ENCODE data around the gene CGRRF1. TPM values are rescaled to one million over a fixed set of nuclear protein-coding genes. Genes with fewer than 3 reads are reported as not detected.

The CGRRF1 gene
- total RNA-seq, 1 donor from 2014 or later, result 18.9 TPM

GRCh38 chr14:54489731-54490444 lies 19.8 kb upstream of the CGRRF1 start:
- no peak for DNase-seq

DNA sequence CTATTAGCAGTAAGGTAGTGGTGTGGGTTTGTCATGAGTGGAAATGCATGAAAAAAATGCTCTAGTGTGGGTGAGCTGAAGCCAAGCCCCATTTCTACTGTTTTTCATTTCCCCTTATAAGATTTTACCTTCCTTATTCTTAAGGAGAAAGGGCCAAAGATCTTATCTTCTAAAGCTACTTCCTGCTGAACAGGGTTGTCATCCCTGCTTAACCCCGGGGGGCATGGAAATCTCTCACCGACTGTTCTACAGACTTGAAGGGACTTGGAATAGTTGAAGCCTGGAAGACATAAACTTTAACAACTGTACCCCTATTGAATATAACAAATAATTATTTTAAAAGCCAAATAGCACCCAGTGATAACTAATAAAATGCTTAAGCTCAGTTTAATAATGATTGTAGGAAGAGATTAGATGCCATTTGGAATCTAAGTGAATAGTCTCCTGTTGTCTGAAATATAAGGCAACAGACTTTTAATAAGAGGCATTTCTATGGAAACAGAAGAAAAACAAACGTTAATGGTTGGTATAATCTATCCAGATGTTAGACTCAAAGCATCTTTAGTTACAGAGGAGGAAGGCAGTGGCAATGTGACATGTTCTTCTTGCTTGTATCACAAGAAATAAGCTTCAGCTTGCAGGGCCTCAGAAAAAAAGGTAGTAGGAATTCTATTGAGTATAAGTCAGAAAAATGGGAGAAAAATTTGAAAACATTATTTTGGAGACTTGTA lies 19.1 kb upstream of the CGRRF1 start:
- DNase-seq, result no peak

- DNase-seq, result no peak
These were observed 16.4 kb upstream of the CGRRF1 start for GRCh38 chr14:54493293-54493692.

DNA sequence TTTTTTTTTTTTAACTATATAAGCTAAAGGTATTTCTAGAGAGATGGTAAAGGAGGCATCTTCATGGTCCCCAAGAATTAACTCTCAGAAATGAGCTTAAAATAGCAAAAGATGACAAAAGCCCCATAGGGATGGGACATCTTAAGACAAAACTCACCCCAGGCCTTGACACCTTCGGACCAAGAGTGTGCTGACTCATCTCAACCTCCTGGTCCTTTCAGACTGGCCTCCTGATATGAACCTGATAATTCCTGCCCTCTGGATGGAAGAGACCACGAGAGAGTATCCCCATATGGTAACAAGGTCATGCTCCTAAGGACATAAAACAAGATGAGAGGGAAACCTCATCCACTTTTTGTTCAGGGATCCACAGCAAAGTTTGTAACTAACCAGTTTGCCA lies 12.5 kb upstream of the CGRRF1 start:
- DNase-seq, result no peak

DNA sequence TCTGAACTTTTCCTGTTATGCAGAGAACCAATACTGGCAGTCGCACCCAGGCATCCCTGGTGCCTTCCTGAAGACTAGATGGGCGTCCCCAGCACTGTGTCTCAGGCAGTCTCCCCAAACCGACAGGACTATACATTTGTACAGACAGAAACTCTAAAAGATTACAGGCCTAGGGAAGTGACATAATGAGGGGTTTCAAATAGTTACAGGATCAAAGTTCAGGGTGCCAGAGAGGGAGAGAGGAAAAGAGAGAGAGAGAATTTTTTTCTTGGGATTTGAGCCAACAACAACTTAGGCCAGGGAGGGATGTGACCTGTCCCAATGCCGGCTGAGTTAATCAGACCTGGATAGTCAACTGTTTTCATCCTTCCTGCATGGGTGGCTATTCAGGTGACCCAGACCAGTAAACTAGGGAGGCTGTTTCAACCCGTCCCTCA lies 11.6 kb upstream of the CGRRF1 start:
- no peak for DNase-seq

DNA sequence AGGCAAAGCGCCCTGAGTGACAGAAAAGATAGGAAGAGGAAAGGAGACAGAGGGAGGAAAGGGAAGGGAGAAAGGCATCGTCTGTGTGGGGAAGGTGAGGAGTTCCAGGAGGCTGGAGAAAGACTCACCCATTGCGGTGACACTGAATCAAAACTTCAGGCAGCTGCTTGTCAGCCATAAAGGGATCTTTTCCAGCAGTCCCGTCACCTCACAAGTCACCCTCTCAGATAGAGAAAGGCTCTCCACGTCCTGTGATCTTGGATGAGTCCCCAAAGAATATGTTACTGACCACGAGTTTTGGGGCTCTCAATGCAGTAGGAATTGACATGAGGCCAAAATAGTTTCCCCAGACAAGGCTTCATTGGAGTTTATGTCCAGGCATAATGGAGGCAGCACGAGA lies 11.1 kb upstream of the CGRRF1 start:
- DNase-seq, result no peak

GRCh38 chr14:54500744-54501143 lies 9.0 kb upstream of the CGRRF1 start:
- no peak for DNase-seq

DNA sequence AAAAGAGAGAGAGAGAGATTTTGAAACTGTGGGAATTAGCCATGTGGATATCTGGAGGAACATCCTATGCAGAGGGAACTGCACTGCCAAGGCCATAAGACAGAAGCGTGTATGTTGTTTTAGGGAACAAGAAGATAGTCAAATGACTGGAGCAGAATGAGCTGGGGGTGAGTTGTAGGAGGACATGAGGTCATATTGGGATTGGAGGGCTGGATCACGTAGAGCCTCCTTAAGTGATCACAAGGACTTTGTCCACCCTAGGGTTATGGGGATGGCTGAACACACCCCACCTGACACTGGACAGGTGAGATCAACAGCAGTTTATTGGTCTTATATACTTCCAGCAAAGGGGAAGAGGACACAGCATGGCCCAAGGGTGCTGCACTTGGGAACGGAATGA lies 8.2 kb upstream of the CGRRF1 start:
- DNase-seq, result no peak

DNA sequence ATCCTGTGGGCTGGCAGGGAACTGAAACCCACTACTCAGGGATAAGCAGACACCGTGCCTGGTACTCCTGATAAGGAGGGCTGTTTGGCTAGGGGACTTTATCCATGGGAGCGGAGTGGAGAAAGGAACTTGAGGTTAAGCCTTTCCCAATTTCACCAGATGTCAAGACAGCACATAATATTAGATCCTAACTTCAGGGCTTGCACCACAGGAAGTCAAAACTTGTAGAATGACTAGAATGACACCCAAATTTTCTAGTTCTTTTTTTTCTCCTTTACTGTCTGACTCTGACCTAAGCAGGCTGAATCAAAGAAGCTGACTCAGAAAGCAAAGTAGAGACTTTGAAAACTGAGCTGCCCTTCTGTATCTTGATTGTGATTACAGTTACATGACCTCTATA lies 7.1 kb upstream of the CGRRF1 start:
- DNase-seq, result no peak

- no peak for DNase-seq
These were observed 6.2 kb upstream of the CGRRF1 start for GRCh38 chr14:54503486-54503885.

- DNase-seq, result no peak
These were observed 2.7 kb downstream of the CGRRF1 start for GRCh38 chr14:54512393-54512792.

DNA sequence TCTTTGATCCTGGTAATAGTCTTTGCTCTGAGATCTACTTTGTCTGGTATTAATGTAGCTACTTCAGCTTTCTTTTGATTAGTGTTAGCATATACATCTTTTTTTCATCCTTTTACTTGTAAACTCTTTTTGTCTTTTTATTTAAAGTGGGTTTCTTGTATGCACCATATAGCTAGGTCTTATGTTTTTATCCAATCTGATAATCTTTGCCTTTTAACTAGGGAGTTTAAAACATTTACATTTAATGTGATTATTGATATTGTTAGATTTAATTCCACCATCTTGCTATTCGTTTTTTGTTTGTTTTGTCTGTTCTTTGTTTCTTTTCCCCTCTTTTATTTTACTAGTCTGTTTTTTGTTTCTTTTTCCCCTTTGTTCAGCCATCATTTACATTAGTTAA lies 6.0 kb downstream of the CGRRF1 start:
- no peak for DNase-seq

DNA sequence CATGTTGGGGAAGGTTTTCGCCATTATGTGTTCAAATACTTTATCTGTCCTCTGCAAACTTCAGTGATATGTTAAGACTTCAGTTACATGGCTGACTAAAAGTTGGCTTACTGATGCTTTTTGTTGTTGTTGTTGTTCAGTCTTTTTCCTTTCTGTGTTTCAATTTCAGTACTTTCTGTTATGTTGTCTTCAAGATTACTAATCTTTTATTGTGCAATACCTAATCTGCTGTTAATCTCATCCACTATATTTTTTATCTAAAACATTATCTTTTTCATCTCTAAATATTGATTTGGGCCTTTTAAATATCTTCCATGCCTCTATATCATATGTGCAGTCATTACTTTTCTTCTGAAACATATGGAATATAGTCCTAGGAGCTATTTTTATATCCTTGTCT lies 7.0 kb downstream of the CGRRF1 start:
- DNase-seq, result no peak

GRCh38 chr14:54524410-54524809 lies 14.7 kb downstream of the CGRRF1 start:
- no peak for DNase-seq

GRCh38 chr14:54528973-54529372 lies 19.3 kb downstream of the CGRRF1 start:
- no peak for DNase-seq

GRCh38 chr14:54529811-54530210 lies 20.1 kb downstream of the CGRRF1 start:
- no peak for DNase-seq

DNA sequence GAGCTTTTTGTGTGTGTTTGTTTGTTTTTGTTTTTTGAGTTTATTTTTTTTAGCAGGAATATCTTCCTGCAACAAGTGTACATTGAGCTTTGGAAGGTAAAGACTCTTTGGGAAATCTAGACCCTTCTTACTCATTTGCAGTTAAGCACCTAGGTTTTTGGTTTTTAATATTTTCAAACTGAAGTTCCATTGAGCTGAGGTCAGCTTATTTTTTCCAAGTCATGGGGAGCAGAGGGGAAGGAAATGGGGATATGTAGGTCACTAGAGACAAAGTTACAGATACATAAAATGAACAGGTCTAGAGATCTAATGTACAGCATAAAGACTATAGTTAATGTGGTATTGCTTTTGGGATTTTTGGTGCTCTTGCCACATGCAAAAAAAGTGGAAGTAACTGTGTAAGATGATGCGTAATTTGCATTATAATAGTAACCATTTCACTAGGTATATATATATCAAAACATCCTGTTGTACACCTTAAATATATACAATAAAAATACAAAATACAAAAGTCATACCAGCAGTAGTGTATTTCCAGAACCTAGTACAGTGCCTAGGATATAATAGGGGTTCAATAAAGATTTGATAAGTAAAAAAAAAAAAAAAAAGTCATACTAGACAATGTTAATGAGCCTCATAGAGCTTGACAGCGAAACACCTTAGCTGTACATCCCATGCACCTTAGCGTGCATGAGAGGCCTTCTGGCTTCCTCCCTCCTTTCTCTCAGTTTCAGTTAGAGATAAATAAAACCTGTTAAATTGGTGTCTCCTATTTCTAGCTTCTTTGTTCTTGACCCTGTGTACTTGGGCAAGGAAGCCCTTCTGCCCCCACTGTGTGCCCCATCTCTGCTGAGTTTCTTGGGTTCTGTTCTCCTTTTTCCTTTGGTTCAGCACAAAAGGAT lies 22.7 kb downstream of the CGRRF1 start:
- DNase-seq, result no peak

- DNase-seq, result no peak
These were observed 23.4 kb downstream of the CGRRF1 start for GRCh38 chr14:54533100-54533499.

- no peak for DNase-seq
These were observed 25.4 kb downstream of the CGRRF1 start for GRCh38 chr14:54535126-54535525.

DNA sequence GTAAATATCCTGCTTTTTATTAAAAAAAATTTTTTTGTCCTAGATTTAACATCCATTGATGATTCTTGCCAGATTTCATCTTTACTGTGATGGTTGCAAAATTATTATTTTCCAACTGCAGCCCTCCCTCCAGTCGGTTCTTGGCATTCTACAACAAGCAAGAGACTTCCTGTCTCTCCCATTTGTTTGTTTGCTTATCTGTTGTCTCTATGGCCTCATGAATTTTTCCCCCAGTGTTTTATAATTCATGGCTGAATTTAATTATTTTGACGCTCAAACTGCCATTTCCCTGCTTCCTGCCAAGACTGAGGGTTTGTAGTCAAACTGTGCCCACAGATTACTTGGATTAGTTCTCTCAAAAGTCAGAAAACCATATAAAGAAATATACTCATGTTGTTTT lies 25.9 kb downstream of the CGRRF1 start:
- no peak for DNase-seq

- no peak for DNase-seq
These were observed 27.9 kb downstream of the CGRRF1 start for GRCh38 chr14:54537651-54538050.

DNA sequence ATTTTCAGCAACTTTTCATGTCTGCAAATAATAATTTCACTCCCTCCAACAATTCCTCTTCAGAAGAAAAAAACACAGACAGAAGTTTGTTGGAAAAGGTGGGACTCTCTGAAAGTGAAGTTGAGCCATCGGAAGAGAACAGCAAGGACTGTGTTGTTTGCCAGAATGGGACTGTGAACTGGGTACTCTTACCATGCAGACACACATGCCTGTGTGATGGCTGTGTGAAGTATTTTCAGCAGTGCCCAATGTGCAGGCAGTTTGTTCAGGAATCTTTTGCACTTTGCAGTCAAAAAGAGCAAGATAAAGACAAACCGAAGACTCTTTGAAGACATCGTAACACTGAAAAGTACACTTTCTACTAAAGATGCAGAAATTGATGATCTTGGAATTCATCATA lies 28.3 kb downstream of the CGRRF1 start:
- DNase-seq, result no peak

GRCh38 chr14:54547583-54547982 lies 37.9 kb downstream of the CGRRF1 start:
- DNase-seq, result no peak
